HEK293T (cell line): ENCODE results near the gene ZNRD2.

Source experiments
- CTCF ChIA-PET: fragments of 350-600 bp; formaldehyde crosslinking; extraction: SDS; loops from one replicate; lab custom pipeline; 2021; ENCODE audit warnings: antibody characterized with exemption, inconsistent platforms; lab: Yijun Ruan, JAX
- POLR2A ChIA-PET: fragments of 350-600 bp; formaldehyde crosslinking; extraction: SDS; loops from one replicate; lab custom pipeline; 2020; ENCODE audit warnings: antibody characterized with exemption, inconsistent platforms; lab: Yijun Ruan, JAX
- DNase-seq: peaks from one replicate; pipeline ENCODE4 v3.0.0; 2012; ENCODE audit warnings: mixed read lengths; ENCODE audit errors: extremely low spot score
- ARNT ChIP-seq: fragments of 450-650 bp; IDR thresholded peaks from 2 replicates; pipeline ENCODE4 v1.6.1; 2017; ENCODE audit warnings: mild to moderate bottlenecking
- BHLHE40 ChIP-seq: fragments of 450-650 bp; IDR thresholded peaks from 2 replicates; pipeline ENCODE4 v1.6.1; 2016; ENCODE audit warnings: mild to moderate bottlenecking, moderate library complexity, borderline replicate concordance
- CTBP1 ChIP-seq: fragments of 450-650 bp; IDR thresholded peaks from 2 replicates; pipeline ENCODE4 v1.6.1; 2016; ENCODE audit warnings: borderline replicate concordance
- ELF4 ChIP-seq: fragments of 450-650 bp; IDR thresholded peaks from 2 replicates; pipeline ENCODE4 v1.6.1; 2017; ENCODE audit warnings: antibody characterized with exemption
- FOXA1 ChIP-seq: fragments of 450-650 bp; IDR thresholded peaks from 2 replicates; pipeline ENCODE4 v1.6.1; 2016; ENCODE audit warnings: mild to moderate bottlenecking
- FOXK2 ChIP-seq: fragments of 450-650 bp; IDR thresholded peaks from 2 replicates; pipeline ENCODE4 v1.6.1; 2016; ENCODE audit warnings: mild to moderate bottlenecking
- FOXM1 ChIP-seq: fragments of 450-650 bp; IDR thresholded peaks from 2 replicates; pipeline ENCODE4 v1.6.1; 2017; ENCODE audit warnings: mild to moderate bottlenecking, borderline replicate concordance
- HDGF ChIP-seq: fragments of 450-650 bp; IDR thresholded peaks from 2 replicates; pipeline ENCODE4 v1.6.1; 2017; ENCODE audit warnings: antibody characterized with exemption, borderline replicate concordance
- L3MBTL2 ChIP-seq: fragments of 450-650 bp; conservative IDR thresholded peaks from 2 replicates; pipeline ENCODE4 v1.6.1; 2016; ENCODE audit warnings: mild to moderate bottlenecking
- LEF1 ChIP-seq: fragments of 450-650 bp; IDR thresholded peaks from 2 replicates; pipeline ENCODE4 v1.6.1; 2017; ENCODE audit warnings: mild to moderate bottlenecking, borderline replicate concordance
- NFRKB ChIP-seq: fragments of 450-650 bp; IDR thresholded peaks from 2 replicates; pipeline ENCODE4 v1.6.1; 2016; ENCODE audit warnings: mild to moderate bottlenecking, moderate library complexity
- SP1 ChIP-seq: fragments of 450-650 bp; IDR thresholded peaks from 2 replicates; pipeline ENCODE4 v1.6.1; 2017
- SUZ12 ChIP-seq: fragments of 450-650 bp; IDR thresholded peaks from 2 replicates; pipeline ENCODE4 v1.6.1; 2016; ENCODE audit warnings: mild to moderate bottlenecking
- TARDBP ChIP-seq: fragments of 450-650 bp; IDR thresholded peaks from 2 replicates; pipeline ENCODE4 v1.6.1; 2016
- ZNF384 ChIP-seq: fragments of 450-650 bp; IDR thresholded peaks from 2 replicates; pipeline ENCODE4 v1.6.1; 2016
- TF ChIP-seq, protein P1 (sequence below): fragments of 450-650 bp; IDR thresholded peaks from 2 replicates; pipeline ENCODE4 v1.6.1; 2016

ZNRD2 gene

DNA sequence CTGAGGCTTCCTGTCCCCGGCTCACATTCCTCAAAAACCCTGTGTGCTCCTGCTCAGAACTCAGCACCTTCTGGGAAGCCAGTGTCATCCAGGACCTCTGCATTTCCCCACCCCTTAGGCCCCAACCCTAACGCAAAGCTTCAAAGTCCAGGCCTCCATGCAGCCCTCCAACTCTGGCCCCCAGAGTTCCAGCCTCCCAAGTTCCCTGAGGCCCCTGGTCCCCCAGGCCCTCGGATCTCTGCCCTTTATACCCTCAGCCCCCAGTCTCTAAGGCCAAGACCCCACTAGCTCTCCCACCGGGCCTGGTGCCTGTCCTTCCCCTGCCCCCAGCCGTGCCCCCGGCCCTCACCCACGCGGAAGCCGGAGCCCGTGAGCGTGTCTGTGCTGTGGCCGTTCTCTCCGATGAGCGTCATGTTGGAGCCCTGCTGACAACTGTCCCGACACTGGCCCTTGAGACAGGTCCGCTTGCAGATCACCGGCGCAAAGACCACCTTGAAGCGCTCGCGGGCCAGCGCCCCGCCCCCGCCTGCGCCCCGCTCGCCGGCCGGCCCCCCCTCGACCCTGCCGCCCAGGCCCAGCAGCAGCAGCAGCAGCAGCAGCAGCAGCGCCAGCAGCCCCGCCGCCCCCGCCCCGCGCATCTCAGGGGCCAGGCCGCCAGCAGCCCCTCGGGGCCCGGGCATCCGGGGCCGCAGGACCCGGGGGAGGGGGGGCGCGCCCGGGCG lies 12.8 kb upstream of the ZNRD2 start:
- no peak for DNase-seq
- TF ChIP-seq, protein P1, sequence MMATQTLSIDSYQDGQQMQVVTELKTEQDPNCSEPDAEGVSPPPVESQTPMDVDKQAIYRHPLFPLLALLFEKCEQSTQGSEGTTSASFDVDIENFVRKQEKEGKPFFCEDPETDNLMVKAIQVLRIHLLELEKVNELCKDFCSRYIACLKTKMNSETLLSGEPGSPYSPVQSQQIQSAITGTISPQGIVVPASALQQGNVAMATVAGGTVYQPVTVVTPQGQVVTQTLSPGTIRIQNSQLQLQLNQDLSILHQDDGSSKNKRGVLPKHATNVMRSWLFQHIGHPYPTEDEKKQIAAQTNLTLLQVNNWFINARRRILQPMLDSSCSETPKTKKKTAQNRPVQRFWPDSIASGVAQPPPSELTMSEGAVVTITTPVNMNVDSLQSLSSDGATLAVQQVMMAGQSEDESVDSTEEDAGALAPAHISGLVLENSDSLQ: no peak
- TF ChIP-seq L3MBTL2: 0 out of 2 replicates have a peak, but pooled peaks have one; percentile 25
- POLR2A ChIA-PET: interaction anchor here (0.9 to 1.4 kb wide), 4 partner anchors 13 to 135 kb away, joined by 3 to 8 read pairs (median 4); partner anchors contain the start of genes NEAT1, SCYL1 and ZNRD2
- CTCF ChIA-PET: interaction anchor here (0.9 kb wide), 1 partner anchor 37 kb away, joined by 5 read pairs; no protein-coding TSS in a partner anchor

DNA sequence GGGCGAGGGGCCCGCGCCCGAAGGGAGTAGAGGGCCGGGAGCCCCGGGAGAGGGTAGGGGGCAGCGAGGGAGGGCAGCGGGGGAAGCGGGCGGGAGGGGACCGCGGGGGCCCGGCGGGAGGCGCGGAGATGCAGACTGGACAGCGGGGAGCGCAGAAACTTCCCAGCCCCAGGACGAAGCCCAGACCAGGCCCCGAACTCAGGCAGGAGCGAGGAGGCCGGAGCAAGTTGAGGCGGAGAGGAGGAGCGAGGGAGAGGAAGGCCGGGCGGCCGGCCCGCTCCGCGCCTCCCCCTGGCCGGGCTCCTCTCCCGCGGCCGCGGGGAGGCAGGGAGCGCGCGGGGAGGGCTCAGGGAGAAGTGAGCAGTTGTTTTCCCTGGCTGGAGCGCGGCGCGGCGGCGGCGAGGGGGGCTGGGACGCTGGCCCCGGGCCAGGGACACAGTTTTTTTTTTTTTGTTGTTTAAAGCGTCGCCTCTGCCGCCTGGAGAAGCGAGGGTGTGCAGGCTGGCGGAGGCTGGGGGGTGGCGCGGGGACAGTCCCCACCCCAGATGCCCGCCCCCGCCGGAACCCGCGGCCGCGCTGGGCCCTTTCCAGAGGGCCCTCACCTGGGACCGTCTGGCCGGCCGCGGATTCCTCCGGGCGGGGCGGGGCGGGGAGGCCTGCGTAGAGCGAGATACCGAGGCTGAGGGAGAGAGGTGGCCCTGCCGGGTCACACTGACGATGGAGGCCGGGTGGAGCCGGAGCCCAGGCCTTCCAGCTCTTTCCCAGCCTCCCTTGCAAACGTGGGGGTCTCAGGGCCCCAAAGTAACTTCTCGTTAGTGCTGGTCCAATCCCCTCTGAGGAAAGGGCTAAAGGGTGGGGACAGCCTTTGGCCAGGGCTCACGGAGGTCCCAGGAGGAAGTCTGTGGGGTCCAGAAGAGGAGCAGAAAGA lies 12.0 kb upstream of the ZNRD2 start, which contains the start of gene LTBP3:
LTBP3 (minus strand) TSS at position 358 of the 928 bp plus-strand sequence. CDS start 400 bp downstream, outside the sequence.
- TF ChIP-seq LEF1: no peak
- no peak for TF ChIP-seq ARNT
- no peak for TF ChIP-seq ELF4
- no peak for TF ChIP-seq FOXK2
- TF ChIP-seq FOXM1: no peak
- TF ChIP-seq, protein P1: no peak
- TF ChIP-seq HDGF: no peak
- no peak for TF ChIP-seq SP1
- TF ChIP-seq CTBP1: no peak
- TF ChIP-seq ZNF384: no peak
- POLR2A ChIA-PET: interaction anchor here (0.7 to 3.7 kb wide), 9 partner anchors 12 to 330 kb away, joined by 3 to 47 read pairs (median 4); partner anchors contain the start of genes EHBP1L1, FAM89B, FIBP and MALAT1
- DNase-seq: peak; percentile 67
- CTCF ChIA-PET: interaction anchor here (0.6 to 2.2 kb wide), 3 partner anchors 12 to 92 kb away, joined by 5 to 11 read pairs (median 7); partner anchors contain the start of gene ZNRD2

DNA sequence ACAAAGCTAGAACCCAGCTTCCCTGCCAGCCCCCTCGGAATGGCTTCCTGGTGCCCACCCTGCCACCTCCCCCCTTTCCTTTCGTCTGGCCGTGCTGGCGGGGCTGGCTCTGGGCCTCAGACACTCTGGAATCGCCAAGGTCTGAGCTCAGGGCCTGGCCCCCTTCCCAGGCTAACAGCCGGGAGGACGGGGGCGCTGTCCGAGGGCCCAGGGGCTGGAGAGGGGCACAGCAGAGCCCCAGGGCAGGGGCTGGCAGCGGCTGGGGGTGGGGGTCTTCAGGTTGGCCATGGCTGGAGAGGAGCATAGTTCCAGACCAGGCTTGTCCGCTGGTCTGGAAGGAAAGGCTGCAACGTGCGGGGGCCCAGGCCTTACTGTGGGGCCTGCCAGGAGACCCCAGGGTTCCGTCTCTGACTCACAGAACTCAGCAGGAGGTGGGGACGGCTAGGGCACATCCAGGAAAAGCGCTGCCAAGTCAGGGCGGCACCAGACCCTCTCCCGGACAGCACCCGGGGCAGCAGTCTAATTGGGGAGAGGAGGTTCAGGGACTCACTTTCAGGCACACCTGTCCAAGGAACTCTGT lies 11.3 kb upstream of the ZNRD2 start:
- DNase-seq: no peak
- POLR2A ChIA-PET: interaction anchor here (0.7 to 3.7 kb wide), 11 partner anchors 10 to 330 kb away, joined by 3 to 47 read pairs (median 4); partner anchors contain the start of genes EHBP1L1, FAM89B, FIBP and MALAT1
- CTCF ChIA-PET: interaction anchor here (1.7 to 2.2 kb wide), 3 partner anchors 11 to 18 kb away, joined by 6 to 11 read pairs (median 7); partner anchors contain the start of genes FAM89B and ZNRD2
- TF ChIP-seq NFRKB: no peak
- no peak for TF ChIP-seq ELF4
- no peak for TF ChIP-seq L3MBTL2
- TF ChIP-seq, protein P1: no peak
- TF ChIP-seq FOXM1: no peak
- no peak for TF ChIP-seq SP1
- no peak for TF ChIP-seq FOXK2
- TF ChIP-seq LEF1: no peak
- no peak for TF ChIP-seq SUZ12
- no peak for TF ChIP-seq CTBP1
- no peak for TF ChIP-seq BHLHE40
- TF ChIP-seq HDGF: no peak
- TF ChIP-seq ARNT: no peak
- TF ChIP-seq ZNF384: no peak
- no peak for TF ChIP-seq TARDBP
- no peak for TF ChIP-seq FOXA1

DNA sequence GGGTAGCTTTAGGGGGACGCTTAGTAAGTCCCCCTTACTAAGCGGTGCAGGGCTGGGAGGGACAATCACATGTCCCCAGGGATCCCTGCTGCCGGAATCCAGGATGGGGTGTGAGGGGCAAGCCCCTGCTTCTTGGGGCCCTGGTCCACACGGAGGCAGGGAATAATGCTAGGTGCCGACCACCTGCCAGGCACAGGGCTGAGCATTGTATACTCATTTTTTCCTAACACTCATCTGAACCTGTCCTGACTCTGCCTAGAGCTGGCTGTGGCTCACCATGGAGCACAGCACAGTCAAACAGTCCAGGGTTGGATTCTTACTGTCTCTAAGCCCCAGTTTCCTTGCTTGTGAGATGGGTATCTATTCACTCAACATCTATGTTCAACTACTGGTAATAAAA lies 10.7 kb upstream of the ZNRD2 start:
- ChIA-PET POLR2A (interaction anchor here (0.9 to 3.7 kb wide), 9 partner anchors 10 to 329 kb away, joined by 3 to 47 read pairs (median 4); partner anchors contain the start of genes FIBP, MALAT1, NEAT1 and POLA2), CTCF (interaction anchor here (1.7 to 2.2 kb wide), 3 partner anchors 11 to 18 kb away, joined by 6 to 11 read pairs (median 7); partner anchors contain the start of genes FAM89B and ZNRD2)
- no peak for DNase-seq
- TF ChIP-seq BHLHE40 (no peak), SP1 (no peak), L3MBTL2 (no peak), FOXK2 (no peak), ZNF384 (no peak), FOXA1 (no peak), HDGF (no peak), TARDBP (no peak), FOXM1 (no peak), LEF1 (no peak), NFRKB (no peak), ARNT (no peak), ELF4 (no peak), SUZ12 (no peak), CTBP1 (no peak)
- TF ChIP-seq, protein P1: no peak
